Measurements from ENCODE around the gene NKAP. TPM values are rescaled to one million over a fixed set of nuclear protein-coding genes. Genes with fewer than 3 reads are reported as not detected.
"Not testable (repeated sequence)": the region's sequence is repeated elsewhere in the genome, so short reads cannot be mapped to it uniquely, and the experiment has no call there.

NKAP gene
- total RNA-seq, 1 donor from 2014 or later, result 8.9 TPM

DNA sequence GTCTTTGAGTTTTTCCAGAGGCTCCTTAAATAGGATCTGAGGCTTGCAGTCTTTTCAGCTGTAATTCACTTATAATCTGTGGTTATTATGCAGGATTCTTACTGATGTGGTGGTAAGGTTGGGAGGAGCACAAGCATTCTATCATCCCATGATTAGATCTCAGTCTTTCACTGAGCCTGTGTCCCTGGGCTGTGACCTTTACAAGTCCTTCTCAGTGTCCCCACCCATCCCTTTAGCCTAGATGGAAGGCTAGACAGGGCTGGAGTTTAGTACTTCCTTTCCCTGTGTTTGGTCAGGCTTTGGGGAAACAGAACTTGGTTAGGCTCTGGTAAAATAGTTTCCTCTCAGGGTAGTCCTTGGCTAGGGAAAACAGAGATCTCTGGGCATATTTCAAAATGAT lies 17.1 kb upstream of the NKAP start:
- Mint-ChIP-seq H3K4me3 (no peak overlapping the region), H3K4me1 (peaks cover 8% of the 10 kb centered on the region), H3K27ac (no peak overlapping the region), H3K9me3 (no peaks in the 10 kb centered on the region), H3K36me3 (ENCODE audit: low read depth) (no peaks in the 10 kb centered on the region), H3K27me3 (peaks cover 31% of the 10 kb centered on the region)
- intact Hi-C loops (cut with micrococcal nuclease), result no loop called here
- no peak for DNase-seq

DNA sequence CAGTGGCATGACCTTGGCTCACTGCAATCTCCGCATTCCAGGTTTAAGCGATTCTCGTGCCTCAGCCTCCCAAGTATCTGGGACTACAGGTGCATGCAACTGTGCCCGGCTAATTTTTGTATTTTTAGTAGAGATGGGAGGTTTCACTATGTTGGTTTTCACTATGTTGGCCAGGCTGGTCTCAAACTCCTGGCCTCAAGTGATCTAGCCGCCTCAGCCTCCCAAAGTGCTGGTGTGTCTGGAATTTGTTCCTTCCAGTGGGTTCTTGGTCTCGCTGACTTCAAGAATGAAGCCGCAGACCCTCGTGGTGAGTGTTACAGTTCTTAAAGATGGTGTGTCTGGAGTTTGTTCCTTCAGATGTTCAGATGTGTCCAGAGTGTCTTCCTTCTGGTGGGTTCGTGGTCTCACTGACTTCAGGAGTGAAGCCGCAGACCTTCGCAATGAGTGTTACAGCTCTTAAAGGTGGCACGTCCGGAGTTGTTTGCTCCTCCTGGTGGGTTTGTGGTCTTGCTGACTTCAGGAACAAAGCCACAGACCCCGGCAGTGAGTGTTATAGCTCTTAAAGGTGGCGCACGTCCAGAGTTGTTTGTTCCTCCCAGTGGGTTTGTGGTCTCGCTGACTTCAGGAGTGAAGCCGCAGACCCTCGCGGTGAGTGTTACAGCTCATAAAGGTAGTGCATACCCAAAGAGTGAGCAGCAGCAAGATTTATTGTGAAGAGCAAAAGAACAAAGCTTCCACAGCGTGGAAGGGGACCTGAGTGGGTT lies 12.4 kb upstream of the NKAP start:
- H3K27ac Mint-ChIP-seq; H3K9me3 Mint-ChIP-seq; H3K36me3 Mint-ChIP-seq (ENCODE audit: low read depth); intact Hi-C loops (cut with micrococcal nuclease); H3K4me1 Mint-ChIP-seq: not testable (repeated sequence)
- peak; percentile 83 for DNase-seq
- Mint-ChIP-seq H3K27me3 (peaks cover 39% of the 10 kb centered on the region), H3K4me3 (peak overlapping the region; percentile 19)

DNA sequence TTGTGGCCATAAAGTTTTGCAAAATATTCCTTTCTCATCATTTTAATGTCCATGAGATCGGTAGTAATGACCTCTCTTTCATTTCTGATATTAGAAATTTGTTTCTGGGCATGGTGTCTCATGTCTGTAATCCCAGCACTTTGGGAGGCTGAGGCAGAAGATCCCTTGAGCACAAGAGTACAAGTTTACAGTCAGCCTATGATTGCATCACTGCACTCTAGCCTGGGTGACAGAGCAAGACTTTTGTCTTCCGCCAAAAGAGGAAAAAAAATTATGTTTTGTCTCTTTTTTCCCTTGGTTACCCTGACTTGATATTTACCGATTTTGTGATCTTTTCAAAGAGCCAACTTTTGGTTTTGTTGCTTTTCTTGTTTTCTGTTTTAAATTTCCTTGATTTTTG lies 10.8 kb upstream of the NKAP start:
- Mint-ChIP-seq H3K4me1 (peaks cover 8% of the 10 kb centered on the region), H3K27me3 (peaks cover 31% of the 10 kb centered on the region), H3K36me3 (ENCODE audit: low read depth) (no peaks in the 10 kb centered on the region), H3K4me3 (no peak overlapping the region), H3K9me3 (no peaks in the 10 kb centered on the region), H3K27ac (no peak overlapping the region)
- no peak for DNase-seq
- intact Hi-C loops (cut with micrococcal nuclease), result no loop called here

DNA sequence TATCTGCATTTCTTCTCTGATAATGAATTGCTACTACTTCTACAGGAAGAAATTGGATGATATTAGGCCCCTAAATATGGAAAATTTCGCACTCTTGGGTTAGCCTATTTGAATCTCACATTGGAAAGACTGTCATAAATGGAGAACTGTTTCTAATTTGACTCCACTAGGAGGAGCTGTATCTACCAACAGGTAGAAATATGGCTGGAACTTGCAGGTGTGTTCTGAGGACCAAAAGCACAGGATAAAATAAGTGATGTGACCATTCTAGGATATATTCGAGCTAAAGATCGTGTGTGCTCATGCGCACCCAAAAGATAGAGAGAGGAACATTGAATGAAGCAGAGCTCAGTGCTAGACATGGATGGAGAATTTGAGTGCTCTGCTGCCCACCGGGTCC lies 4.8 kb upstream of the NKAP start:
- Mint-ChIP-seq H3K27me3 (peaks cover 10% of the 10 kb centered on the region), H3K9me3 (no peaks in the 10 kb centered on the region), H3K4me3 (no peak overlapping the region), H3K36me3 (ENCODE audit: low read depth) (no peaks in the 10 kb centered on the region), H3K4me1 (peaks cover 6% of the 10 kb centered on the region), H3K27ac (no peak overlapping the region)
- intact Hi-C loops (cut with micrococcal nuclease), result loop anchor here (10.0 kb wide), 1 partner anchor 296 kb away; no protein-coding TSS in a partner anchor
- DNase-seq, result no peak

DNA sequence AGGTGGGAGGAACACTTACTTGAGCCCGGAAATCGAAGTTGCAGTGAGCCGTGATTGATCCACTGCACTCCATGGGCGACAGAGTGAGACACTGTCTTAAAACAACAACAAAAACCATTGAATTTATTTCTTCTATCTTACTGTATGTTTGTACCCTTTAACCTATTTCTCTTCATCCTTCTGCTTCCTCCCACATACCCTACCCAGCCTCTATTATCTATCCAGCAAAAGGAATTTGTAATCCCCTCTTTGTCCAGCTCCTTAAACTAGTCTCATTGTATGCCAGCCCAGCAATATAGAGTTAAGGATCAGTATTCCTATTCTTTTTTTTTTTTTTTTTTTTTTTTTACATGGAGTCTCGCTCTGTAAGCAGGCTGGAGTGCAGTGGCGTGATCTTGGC lies 1.9 kb upstream of the NKAP start:
- Mint-ChIP-seq H3K27ac (no peak overlapping the region), H3K4me3 (no peak overlapping the region), H3K9me3 (no peaks in the 10 kb centered on the region), H3K27me3 (peaks cover 7% of the 10 kb centered on the region), H3K36me3 (ENCODE audit: low read depth) (peaks cover 4% of the 10 kb centered on the region), H3K4me1 (peaks cover 17% of the 10 kb centered on the region)
- DNase-seq, result no peak
- intact Hi-C loops (cut with micrococcal nuclease), result loop anchor here (10.0 kb wide), 1 partner anchor 299 kb away; no protein-coding TSS in a partner anchor

DNA sequence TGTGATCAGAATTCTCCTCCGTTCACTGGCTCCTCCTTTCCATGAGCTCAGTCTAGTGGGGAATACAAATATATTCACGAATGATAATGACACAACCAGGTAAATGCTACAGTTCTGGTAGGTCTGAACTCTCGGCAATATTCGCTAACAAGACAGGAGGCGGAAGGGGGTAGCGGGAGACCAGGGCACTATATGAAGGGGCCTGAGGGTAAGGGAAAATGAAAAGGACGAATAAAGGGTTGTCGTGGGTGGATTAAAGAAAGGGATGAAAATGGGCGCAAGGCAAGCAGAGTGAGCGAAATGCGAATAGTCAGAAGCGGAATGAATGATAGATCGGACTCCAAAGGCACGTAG lies 743 bp downstream of the NKAP start:
- Mint-ChIP-seq H3K36me3 (ENCODE audit: low read depth) (peaks cover 5% of the 10 kb centered on the region), H3K27me3 (no peaks in the 10 kb centered on the region), H3K4me1 (peaks cover 14% of the 10 kb centered on the region), H3K4me3 (peak overlapping the region; percentile 91), H3K9me3 (no peaks in the 10 kb centered on the region), H3K27ac (peak overlapping the region; percentile 97)
- no peak for DNase-seq
- intact Hi-C loops (cut with micrococcal nuclease), result loop anchor here (1.0 to 10.0 kb wide), 6 partner anchors 72 to 526 kb away; partner anchors contain the start of genes LAMP2, NDUFA1, RNF113A and RPL39

DNA sequence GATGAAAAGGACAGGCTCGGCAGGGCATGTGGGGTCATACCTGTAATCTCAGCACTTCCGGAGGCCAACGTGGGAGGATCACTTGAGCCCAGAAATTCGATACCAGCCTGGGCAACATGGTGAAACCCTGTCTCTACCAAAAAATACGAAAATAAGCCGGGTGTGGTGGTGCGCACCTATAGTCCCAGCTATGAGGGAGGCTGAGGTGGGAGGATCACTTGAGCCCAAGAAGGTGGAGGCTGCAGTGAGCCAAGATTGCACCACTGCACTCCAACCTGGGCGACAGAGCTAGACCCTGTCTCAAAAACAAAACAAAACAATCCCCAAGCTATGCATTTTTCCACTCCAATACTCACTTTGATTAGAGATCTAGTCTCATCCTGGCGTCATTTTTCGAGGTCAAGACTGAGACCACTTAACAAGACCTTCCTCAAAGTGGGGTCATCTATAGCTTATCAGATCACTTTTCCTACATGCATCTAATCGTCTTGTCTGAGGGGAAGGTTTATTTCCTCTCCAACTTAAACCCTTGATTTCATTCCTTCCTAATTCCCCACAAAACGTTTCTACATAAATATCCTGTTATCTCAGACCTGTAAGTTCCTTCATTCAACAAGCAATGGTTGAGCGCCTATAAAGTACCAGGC lies 1.3 kb downstream of the NKAP start:
- Mint-ChIP-seq H3K4me3 (peak overlapping the region; percentile 91), H3K27ac (peak overlapping the region; percentile 97), H3K9me3 (no peaks in the 10 kb centered on the region), H3K4me1 (peaks cover 14% of the 10 kb centered on the region), H3K27me3 (no peaks in the 10 kb centered on the region), H3K36me3 (ENCODE audit: low read depth) (peaks cover 7% of the 10 kb centered on the region)
- intact Hi-C loops (cut with micrococcal nuclease), result loop anchor here (2.0 to 10.0 kb wide), 4 partner anchors 303 to 527 kb away; partner anchors contain the start of genes LAMP2, SLC25A5 and UBE2A
- no peak for DNase-seq

DNA sequence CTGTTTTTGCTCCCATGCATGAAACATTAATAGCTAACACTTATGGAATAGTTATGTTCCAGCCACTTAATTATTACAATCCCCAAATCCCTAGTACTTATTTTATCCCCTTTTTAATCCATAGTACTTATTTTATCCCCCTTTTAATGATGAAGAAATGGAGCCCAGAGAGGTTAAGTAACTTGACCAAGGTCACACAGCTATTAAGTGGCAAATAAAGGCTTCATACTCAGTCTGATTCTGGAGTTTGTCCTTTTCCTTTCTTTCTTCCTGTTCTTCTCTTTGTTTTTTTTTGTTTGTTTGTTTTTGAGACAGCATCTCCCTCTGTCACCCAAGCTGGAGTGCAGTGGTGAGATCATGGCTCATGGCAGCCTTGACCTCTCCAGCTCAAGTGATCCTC lies 2.2 kb downstream of the NKAP start:
- Mint-ChIP-seq H3K9me3 (no peaks in the 10 kb centered on the region), H3K4me3 (peak overlapping the region; percentile 91), H3K27me3 (no peaks in the 10 kb centered on the region), H3K27ac (no peak overlapping the region), H3K4me1 (peaks cover 14% of the 10 kb centered on the region), H3K36me3 (ENCODE audit: low read depth) (peaks cover 11% of the 10 kb centered on the region)
- intact Hi-C loops (cut with micrococcal nuclease), result loop anchor here (5.0 to 10.0 kb wide), 3 partner anchors 303 to 474 kb away; partner anchors contain the start of genes SLC25A5 and UBE2A
- DNase-seq, result no peak

DNA sequence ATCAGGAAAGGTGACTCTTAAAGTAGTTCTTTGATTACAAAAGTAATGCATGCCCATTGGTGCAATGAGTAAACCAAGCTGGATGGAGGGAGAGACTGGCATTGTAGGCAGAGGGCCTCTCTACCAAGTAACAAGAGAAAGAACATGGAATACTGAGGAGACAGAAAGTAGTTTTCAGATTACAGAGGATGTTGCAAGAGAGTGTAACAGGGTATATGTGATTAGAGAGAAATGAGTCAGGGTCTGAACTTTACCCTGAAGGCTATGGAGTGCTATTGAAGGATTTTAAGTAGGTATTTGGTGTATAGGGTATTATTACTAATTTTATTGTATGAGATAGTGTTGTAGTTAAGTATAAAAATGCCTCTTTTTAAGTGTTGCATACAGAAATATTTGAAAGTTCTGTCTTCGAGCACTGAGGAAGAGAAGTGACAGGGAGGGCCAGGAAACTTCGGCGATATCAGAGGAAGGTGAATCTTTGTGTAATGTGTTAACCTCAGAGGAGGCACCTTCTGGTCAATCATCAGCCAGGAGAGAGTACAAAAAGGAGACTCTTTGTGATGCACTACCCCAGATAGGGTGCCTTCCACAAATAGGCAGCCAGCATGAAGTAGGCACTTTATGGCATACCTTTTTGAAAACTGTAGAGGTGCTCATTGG lies 8.2 kb downstream of the NKAP start:
- Mint-ChIP-seq H3K4me3 (no peak overlapping the region), H3K36me3 (ENCODE audit: low read depth) (peaks cover 22% of the 10 kb centered on the region), H3K27me3 (no peaks in the 10 kb centered on the region), H3K4me1 (no peaks in the 10 kb centered on the region), H3K27ac (no peak overlapping the region), H3K9me3 (no peaks in the 10 kb centered on the region)
- intact Hi-C loops (cut with micrococcal nuclease), result no loop called here
- DNase-seq, result no peak

DNA sequence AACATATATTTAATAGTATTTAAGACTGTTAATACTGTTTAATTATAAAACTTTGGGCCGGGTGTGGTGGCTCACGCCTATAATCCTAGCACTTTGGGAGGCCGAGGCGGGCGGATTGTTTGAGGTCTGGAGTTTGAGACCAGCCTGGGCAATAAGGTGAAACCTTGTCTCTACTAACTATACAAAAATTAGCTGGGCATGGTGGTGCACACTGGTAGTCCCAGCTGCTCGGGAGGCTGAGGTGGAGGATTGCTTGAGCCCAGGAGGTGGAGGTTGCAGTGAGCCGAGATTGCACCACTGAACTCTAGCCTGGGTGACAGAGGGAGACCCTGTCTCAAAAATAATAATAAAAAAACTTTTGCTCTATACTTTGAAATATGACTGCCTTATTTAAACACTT lies 21.2 kb downstream of the NKAP start:
- H3K4me1 Mint-ChIP-seq; H3K27ac Mint-ChIP-seq; H3K9me3 Mint-ChIP-seq; DNase-seq; H3K4me3 Mint-ChIP-seq; intact Hi-C loops (cut with micrococcal nuclease); H3K27me3 Mint-ChIP-seq: not testable (repeated sequence)
- peaks cover 15% of the 10 kb centered on the region for H3K36me3 Mint-ChIP-seq (ENCODE audit: low read depth)

DNA sequence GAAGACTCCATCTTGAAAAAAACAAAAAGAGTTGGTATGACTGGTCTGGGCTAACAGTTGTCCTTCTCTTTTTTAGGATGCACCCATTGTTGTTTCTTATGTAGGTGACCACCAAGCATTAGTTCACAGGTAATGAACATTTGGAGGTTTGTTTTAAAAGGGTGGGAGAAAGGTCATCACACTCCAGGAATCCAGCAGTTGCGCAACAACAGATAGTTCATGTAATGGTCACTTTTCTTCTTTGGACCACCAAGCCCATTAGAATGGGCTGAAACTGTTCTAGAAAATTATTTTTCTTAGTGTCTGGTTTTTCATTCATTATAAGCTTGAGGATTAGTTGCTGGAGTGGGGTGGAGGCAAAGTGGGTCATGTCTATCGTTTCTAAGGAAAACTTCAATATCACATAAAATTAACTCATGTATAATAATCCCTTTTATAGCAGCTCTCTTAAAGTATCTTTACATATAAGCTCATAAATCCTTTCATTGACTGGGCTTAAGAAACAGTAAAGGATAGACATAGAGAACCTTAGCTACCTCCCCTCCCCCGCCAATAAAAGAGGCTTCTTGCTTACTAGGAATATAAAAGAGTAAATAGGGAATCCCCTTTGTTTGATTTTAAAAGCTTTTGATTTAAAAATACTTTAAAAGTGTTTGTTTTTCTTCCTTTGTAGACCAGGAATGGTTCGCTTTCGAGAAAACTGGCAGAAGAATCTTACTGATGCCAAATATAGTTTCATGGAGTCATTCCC lies 23.5 kb downstream of the NKAP start:
- Mint-ChIP-seq H3K36me3 (ENCODE audit: low read depth) (peaks cover 6% of the 10 kb centered on the region), H3K4me1 (no peaks in the 10 kb centered on the region), H3K4me3 (no peak overlapping the region), H3K9me3 (no peaks in the 10 kb centered on the region), H3K27me3 (no peaks in the 10 kb centered on the region), H3K27ac (no peak overlapping the region)
- DNase-seq, result no peak
- intact Hi-C loops (cut with micrococcal nuclease), result no loop called here

DNA sequence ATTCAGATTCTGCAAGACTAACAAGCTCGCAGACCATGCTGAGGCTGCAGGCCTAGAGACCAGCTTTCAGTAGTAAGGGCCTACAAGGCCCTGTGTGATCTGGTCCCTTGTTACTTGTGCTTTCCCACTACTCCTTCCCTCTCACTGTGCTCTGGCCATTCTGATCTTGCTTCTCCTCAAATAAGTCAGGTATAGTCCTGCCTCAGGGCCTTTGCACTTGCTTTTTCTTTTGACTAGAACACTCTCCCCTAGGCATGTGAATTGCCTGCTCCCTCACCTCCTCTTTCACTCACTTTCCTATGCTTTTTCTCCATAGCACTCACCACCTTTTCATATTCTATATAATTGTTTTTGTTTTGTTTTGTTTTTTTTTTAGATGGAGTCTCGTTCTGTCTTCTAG lies 25.7 kb downstream of the NKAP start:
- intact Hi-C loops (cut with micrococcal nuclease), result no loop called here
- no peak for DNase-seq
- Mint-ChIP-seq H3K4me1 (no peaks in the 10 kb centered on the region), H3K36me3 (ENCODE audit: low read depth) (no peaks in the 10 kb centered on the region), H3K4me3 (no peak overlapping the region), H3K9me3 (no peaks in the 10 kb centered on the region), H3K27ac (no peak overlapping the region), H3K27me3 (no peaks in the 10 kb centered on the region)

DNA sequence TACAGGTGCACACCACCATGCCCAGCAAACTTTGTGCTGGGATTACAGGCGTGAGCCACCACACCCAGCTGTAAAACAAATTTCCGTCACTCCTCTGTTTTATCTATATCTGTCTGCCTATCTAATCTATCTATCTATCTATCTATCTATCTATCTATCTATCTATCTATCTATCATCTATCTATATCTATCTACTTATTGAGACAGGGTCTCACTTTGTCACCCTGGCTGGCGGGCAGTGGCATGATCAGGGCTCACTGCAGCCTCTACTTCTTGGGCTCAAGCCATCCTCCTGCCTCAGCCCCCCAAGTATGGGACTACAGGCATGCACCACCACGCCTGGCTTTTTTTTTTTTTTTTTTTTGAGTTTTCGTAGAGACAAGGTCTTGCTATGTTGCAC lies 27.2 kb downstream of the NKAP start:
- Mint-ChIP-seq H3K36me3 (ENCODE audit: low read depth) (no peaks in the 10 kb centered on the region), H3K9me3 (no peaks in the 10 kb centered on the region), H3K27ac (no peak overlapping the region), H3K4me1 (no peaks in the 10 kb centered on the region), H3K4me3 (no peak overlapping the region), H3K27me3 (no peaks in the 10 kb centered on the region)
- intact Hi-C loops (cut with micrococcal nuclease), result no loop called here
- no peak for DNase-seq

Data from activated CD4-positive, alpha-beta T cell treated with anti-CD3 and anti-CD28 coated beads, Interleukin-2, amount 10 ng/mL, durations not matched to agents 24 days and 14 days (primary cell).